GM12872 (cell line): Measurements from ENCODE around the gene KLHL29.

Source experiments
- CTCF ChIP-seq: IDR thresholded peaks from 3 replicates; pipeline ENCODE4 v1.5.1; 2011; ENCODE audit warnings: low read depth, mild to moderate bottlenecking, low read length, moderate library complexity; ENCODE audit not compliant: insufficient read depth

KLHL29 gene

DNA sequence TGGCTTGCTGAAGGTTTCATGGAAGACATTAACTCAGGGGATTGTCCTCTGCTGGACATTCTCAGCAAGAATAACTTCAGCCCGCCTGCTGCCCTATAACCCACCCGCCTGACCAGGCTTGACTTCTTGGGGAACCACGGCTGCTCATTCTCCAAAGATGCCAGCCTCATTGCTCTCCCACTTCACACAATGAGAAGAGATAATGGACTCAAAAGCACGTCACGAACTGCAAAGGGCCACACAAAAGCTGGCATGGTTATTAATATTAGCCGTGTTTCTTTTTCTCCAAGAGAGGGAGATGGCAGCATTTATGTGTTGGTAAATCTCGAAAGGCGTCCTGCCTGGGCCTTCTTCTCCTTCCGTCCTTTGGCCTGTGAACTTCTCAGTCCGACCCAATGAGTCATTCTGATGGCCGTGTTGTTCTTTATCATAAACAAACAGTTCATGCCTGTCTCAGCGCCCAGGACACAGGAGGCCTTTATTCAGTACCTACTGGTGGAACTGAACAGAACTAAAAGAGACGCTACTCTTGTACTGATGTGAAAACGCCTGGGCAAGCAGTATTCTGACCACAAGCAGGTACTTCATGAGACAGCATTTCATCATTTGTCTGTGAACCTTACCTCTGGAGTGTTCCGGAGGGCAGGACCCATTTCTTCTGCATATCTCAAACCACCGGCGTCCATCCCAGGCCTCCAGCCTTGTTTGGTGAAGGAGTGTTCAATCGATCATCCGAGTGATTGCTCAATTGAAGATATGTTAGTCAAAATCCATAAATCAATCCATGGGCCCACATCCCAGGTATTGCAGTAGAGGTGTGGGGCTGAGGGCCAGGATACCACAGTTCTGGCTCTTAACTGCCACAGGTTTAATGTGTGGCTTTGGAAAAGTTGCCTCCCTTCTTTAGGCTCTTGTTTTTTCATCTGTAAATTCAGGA is 25.1 kb upstream of the KLHL29 start:
- TF ChIP-seq CTCF, result no peak

- no peak for TF ChIP-seq CTCF
These were observed 24.3 kb upstream of the KLHL29 start for GRCh38 chr2:23360571-23361125.

- TF ChIP-seq CTCF, result no peak
These were observed 23.8 kb upstream of the KLHL29 start for GRCh38 chr2:23361152-23361551.

GRCh38 chr2:23363268-23363667 is 21.7 kb upstream of the KLHL29 start:
- no peak for TF ChIP-seq CTCF

DNA sequence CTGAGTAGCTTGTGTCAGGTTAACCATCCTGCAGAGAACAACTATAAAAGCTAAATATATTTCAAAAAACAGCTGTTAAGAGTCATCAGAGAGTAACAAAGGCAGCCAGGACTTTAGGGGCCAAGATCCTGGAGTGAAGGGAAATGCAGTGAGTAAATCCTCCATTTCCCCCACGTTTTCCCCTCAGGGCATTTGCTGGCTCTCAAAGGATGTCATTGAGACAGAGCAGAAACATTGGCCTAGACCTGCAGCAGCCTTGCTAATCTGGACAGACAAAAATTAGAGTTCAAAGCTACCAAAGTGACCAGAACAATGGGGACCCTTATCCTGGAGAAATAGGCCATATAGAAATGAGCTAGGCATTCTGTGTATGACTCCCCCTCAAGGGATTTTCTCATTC is 21.1 kb upstream of the KLHL29 start:
- no peak for TF ChIP-seq CTCF

GRCh38 chr2:23366720-23367119 is 18.3 kb upstream of the KLHL29 start:
- TF ChIP-seq CTCF, result no peak

GRCh38 chr2:23367760-23368159 is 17.2 kb upstream of the KLHL29 start:
- no peak for TF ChIP-seq CTCF
